Measurements from ENCODE around the gene HSD17B4. TPM values are rescaled to one million over a fixed set of nuclear protein-coding genes. Genes with fewer than 3 reads are reported as not detected.

Gene HSD17B4
- total RNA-seq, 4 donors from 2014 or later = 205 to 356 (median 296) TPM

DNA sequence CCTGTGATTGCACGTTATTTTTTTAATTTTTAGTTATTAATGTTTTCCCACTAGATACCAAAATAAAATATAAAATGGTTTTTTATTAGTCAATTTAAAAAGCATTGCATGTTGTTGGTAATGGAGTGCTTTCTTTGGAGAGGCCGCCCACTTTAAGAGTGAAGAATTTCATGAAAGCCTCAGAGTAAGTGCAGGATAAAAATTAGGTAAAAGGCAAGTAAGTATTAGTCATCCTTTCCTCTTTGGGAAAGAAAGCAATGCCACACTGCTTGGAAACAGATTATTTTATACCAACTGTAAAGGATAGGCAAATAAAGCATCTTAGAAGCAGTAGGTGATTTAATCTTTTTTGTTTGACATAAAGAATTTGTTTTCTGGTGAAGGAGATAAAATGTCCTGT is 62.9 kb downstream of the HSD17B4 start:
- TF ChIP-seq, protein P1, sequence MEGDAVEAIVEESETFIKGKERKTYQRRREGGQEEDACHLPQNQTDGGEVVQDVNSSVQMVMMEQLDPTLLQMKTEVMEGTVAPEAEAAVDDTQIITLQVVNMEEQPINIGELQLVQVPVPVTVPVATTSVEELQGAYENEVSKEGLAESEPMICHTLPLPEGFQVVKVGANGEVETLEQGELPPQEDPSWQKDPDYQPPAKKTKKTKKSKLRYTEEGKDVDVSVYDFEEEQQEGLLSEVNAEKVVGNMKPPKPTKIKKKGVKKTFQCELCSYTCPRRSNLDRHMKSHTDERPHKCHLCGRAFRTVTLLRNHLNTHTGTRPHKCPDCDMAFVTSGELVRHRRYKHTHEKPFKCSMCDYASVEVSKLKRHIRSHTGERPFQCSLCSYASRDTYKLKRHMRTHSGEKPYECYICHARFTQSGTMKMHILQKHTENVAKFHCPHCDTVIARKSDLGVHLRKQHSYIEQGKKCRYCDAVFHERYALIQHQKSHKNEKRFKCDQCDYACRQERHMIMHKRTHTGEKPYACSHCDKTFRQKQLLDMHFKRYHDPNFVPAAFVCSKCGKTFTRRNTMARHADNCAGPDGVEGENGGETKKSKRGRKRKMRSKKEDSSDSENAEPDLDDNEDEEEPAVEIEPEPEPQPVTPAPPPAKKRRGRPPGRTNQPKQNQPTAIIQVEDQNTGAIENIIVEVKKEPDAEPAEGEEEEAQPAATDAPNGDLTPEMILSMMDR (IDR thresholded peaks at IDR 0.05; ENCODE audit: low read depth) = no peak

DNA sequence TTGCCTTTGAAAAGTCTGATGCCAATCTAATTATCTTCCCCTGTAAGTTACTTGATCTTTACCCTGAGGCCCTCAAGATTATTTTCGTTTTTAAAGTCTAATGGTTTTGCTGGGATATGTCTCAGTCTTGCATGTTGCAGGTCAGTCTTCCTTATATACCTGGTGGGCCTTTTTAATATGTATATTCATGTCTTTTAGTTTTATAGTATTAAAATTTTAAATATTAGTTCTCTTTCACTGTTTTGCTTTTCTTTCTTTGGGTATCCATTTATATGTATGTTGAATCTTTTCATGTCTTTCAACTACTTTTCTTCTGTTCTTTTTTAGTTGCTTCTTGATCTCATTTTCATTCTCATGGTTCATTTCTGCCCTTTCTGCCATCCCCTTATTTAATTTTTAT is 68.9 kb downstream of the HSD17B4 start:
- TF ChIP-seq, protein P1 (IDR thresholded peaks at IDR 0.05; ENCODE audit: low read depth) = no peak

DNA sequence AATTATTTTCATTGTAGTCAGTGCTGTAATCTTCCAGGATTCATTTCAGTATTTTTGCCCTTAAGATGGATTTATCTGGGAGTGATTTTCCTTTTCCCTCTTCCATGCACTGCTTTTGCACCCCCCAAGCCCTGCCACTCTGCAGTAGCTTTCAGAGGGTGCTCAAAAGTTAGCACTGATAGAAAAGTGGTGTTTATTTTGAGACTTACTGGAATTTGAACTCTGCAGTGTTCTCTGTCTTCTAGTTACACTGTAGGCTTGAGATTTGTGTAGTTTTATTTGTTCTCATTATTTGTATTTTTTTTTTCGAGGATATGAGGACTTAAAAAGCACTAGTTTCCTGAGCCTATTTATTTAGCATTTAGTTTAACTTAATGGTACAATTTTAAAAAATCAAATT is 70.5 kb downstream of the HSD17B4 start:
- TF ChIP-seq, protein P1 (IDR thresholded peaks at IDR 0.05; ENCODE audit: low read depth) = no peak

DNA sequence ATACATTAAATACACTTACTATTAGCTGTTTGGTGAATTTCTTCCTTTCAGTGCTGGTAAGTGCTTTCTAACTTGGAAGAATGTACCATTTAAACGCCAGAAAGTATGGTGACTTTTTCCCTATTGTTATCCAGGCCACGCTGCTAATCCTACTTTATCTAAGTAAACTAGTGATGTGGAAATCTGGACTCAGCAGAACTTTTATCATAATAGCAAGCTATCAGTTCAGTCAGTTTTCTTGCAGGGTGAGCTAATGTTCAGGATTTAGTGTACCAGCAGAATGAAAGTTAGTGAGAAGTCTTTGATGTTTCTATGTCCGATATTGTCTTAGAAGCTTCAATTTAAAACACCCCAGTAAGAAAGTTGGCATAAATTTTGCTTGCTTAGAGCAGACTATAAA is 72.2 kb downstream of the HSD17B4 start:
- TF ChIP-seq, protein P1 (IDR thresholded peaks at IDR 0.05; ENCODE audit: low read depth) = no peak

DNA sequence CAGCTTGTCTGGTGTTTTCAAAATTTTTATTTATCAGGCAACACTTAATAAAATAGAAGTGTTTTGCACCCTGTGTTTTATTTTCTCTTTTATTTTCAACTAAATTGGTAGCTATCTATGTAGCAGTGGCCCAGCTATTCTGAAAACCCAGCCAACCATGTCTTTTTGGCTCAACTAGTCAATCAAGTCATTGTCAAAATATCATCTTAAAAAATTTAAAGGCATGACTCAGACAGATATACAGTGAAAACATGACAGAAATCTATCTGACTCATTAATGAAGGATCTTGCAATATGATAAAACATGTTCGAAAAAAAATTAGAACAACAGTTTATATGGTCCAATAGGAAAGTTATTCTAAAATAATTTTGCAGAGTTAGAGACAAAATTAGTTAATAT is 75.1 kb downstream of the HSD17B4 start:
- TF ChIP-seq, protein P1 (IDR thresholded peaks at IDR 0.05; ENCODE audit: low read depth) = no peak

DNA sequence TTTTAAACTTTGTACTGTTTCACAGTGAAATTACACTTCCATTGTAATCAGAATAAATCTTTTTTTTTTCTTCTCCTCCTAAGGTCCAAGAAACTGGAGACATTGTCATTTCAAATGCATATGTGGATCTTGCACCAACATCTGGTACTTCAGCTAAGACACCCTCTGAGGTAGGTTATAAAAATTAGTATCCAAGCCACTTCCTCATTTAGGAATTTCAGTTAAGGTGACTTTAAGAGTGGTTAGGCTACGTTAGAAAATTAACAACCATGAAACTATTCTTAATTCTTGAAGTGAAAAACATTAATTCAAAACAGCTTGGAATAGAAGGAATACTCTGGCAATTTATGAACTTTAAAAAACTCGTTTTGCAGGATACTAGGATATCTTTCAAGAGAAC is 77.5 kb downstream of the HSD17B4 start:
- TF ChIP-seq, protein P1 (IDR thresholded peaks at IDR 0.05; ENCODE audit: low read depth) = no peak

DNA sequence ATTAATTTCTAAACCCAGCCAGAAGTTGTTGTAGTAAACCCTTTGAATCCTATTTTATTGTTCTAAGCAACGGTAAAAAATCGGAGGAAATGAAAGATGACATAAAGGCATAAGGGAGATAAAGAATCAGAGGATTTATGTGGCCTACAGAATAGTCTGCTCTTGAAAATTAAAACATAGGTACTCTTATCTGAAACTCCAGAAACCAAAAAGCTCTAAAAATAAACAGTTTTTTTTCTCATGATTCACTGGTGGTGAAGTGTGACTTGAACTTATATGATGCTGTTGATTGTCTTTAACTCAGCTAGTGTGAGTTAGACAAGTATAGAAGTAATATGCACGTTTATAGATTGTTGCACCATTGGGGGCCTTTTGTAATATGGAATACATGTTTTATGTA is 80.3 kb downstream of the HSD17B4 start:
- TF ChIP-seq, protein P1 (IDR thresholded peaks at IDR 0.05; ENCODE audit: low read depth) = no peak

All from subcutaneous adipose tissue (tissue), 4 donors.